Jurkat, Clone E6-1 (cell line): ENCODE results near the gene GRAMD4.

Experiments used
- DNase-seq: peaks from one replicate; pipeline ENCODE4 v3.0.0-alpha.2; 2011; ENCODE audit warnings: low read depth, low spot score
- H3K4me3 ChIP-seq: 2 replicates; pipeline ENCODE4 v1.5.1; 2011; ENCODE audit warnings: mild to moderate bottlenecking, low read length, control low read depth, moderate library complexity

GRAMD4 gene

GRCh38 chr22:46675938-46676337 lies 55.8 kb downstream of the GRAMD4 start:
- H3K4me3 ChIP-seq: no peak overlapping the region
- DNase-seq: no peak

GRCh38 chr22:46676479-46676878 lies 56.3 kb downstream of the GRAMD4 start:
- H3K4me3 ChIP-seq: no peak overlapping the region
- no peak for DNase-seq

GRCh38 chr22:46676881-46677280 lies 56.7 kb downstream of the GRAMD4 start:
- DNase-seq: no peak
- H3K4me3 ChIP-seq: no peak overlapping the region

GRCh38 chr22:46677323-46678002 lies 57.3 kb downstream of the GRAMD4 start:
- H3K4me3 ChIP-seq: no peak overlapping the region
- DNase-seq: no peak

- no peak overlapping the region for H3K4me3 ChIP-seq
- DNase-seq: peak; percentile 70
Observed at GRCh38 chr22:46678003-46678657, 57.9 kb downstream of the GRAMD4 start.

- no peak overlapping the region for H3K4me3 ChIP-seq
- no peak for DNase-seq
Observed at GRCh38 chr22:46678785-46679700, 58.9 kb downstream of the GRAMD4 start.

- no peak overlapping the region for H3K4me3 ChIP-seq
- no peak for DNase-seq
Observed at GRCh38 chr22:46679706-46680269, 59.6 kb downstream of the GRAMD4 start.

- no peak for DNase-seq
Observed at GRCh38 chr22:46681010-46681409, 60.8 kb downstream of the GRAMD4 start.

GRCh38 chr22:46682011-46682731 lies 62.0 kb downstream of the GRAMD4 start:
- no peak for DNase-seq
- no peak overlapping the region for H3K4me3 ChIP-seq

More at GRCh38 chr22:46681010-46681409, 60.8 kb downstream of the GRAMD4 start:
- no peak overlapping the region for H3K4me3 ChIP-seq

- no peak overlapping the region for H3K4me3 ChIP-seq
- DNase-seq: peak; percentile 72
Observed at GRCh38 chr22:46684706-46685105, 64.5 kb downstream of the GRAMD4 start.

GRCh38 chr22:46686221-46687047 lies 66.2 kb downstream of the GRAMD4 start:
- no peak overlapping the region for H3K4me3 ChIP-seq
- DNase-seq: no peak

GRCh38 chr22:46687048-46687444 lies 66.9 kb downstream of the GRAMD4 start:
- DNase-seq: no peak
- no peak overlapping the region for H3K4me3 ChIP-seq

- DNase-seq: no peak
- H3K4me3 ChIP-seq: no peak overlapping the region
Observed at GRCh38 chr22:46687460-46687859, 67.3 kb downstream of the GRAMD4 start.

- no peak for DNase-seq
- H3K4me3 ChIP-seq: no peak overlapping the region
Observed at GRCh38 chr22:46688949-46689348, 68.8 kb downstream of the GRAMD4 start.

GRCh38 chr22:46690146-46690545 lies 70.0 kb downstream of the GRAMD4 start:
- no peak overlapping the region for H3K4me3 ChIP-seq

GRCh38 chr22:46691571-46691970 lies 71.4 kb downstream of the GRAMD4 start:
- no peak overlapping the region for H3K4me3 ChIP-seq
- no peak for DNase-seq

More at GRCh38 chr22:46690146-46690545, 70.0 kb downstream of the GRAMD4 start:
- no peak for DNase-seq

GRCh38 chr22:46693634-46694415 lies 73.6 kb downstream of the GRAMD4 start:
- DNase-seq: no peak
- H3K4me3 ChIP-seq: no peak overlapping the region
